ENCODE results near the gene LYZ.

LYZ gene

GRCh38 chr12:69332815-69333358, 15.3 kb upstream of the LYZ start:
- TF ChIP-seq GATA3 (IDR thresholded peaks at IDR 0.05; ENCODE audit: low read depth, low read length): no peak
- no peak for TF ChIP-seq GATA2 (IDR thresholded peaks at IDR 0.05; ENCODE audit: low read depth, low read length)

GRCh38 chr12:69334158-69334557, 14.0 kb upstream of the LYZ start:
- TF ChIP-seq GATA2 (IDR thresholded peaks at IDR 0.05; ENCODE audit: low read depth, low read length) (no peak), GATA3 (IDR thresholded peaks at IDR 0.05; ENCODE audit: low read depth, low read length) (no peak)

GRCh38 chr12:69337311-69338090, 10.7 kb upstream of the LYZ start:
- TF ChIP-seq GATA2 (IDR thresholded peaks at IDR 0.05; ENCODE audit: low read depth, low read length) (no peak), GATA3 (IDR thresholded peaks at IDR 0.05; ENCODE audit: low read depth, low read length) (no peak)

GRCh38 chr12:69338120-69338859, 9.9 kb upstream of the LYZ start:
- TF ChIP-seq GATA3 (IDR thresholded peaks at IDR 0.05; ENCODE audit: low read depth, low read length) (no peak), GATA2 (IDR thresholded peaks at IDR 0.05; ENCODE audit: low read depth, low read length) (no peak)

- no peak for TF ChIP-seq GATA2 (IDR thresholded peaks at IDR 0.05; ENCODE audit: low read depth, low read length)
- TF ChIP-seq GATA3 (IDR thresholded peaks at IDR 0.05; ENCODE audit: low read depth, low read length): no peak
Measured at GRCh38 chr12:69338936-69339335, 9.2 kb upstream of the LYZ start.

- TF ChIP-seq GATA3 (IDR thresholded peaks at IDR 0.05; ENCODE audit: low read depth, low read length) (no peak), GATA2 (IDR thresholded peaks at IDR 0.05; ENCODE audit: low read depth, low read length) (no peak)
Measured at GRCh38 chr12:69339999-69340398, 8.2 kb upstream of the LYZ start.

GRCh38 chr12:69341328-69341727, 6.9 kb upstream of the LYZ start:
- TF ChIP-seq GATA2 (IDR thresholded peaks at IDR 0.05; ENCODE audit: low read depth, low read length) (no peak), GATA3 (IDR thresholded peaks at IDR 0.05; ENCODE audit: low read depth, low read length) (no peak)

- TF ChIP-seq GATA2 (IDR thresholded peaks at IDR 0.05; ENCODE audit: low read depth, low read length) (no peak), GATA3 (IDR thresholded peaks at IDR 0.05; ENCODE audit: low read depth, low read length) (no peak)
Measured at GRCh38 chr12:69342421-69342820, 5.8 kb upstream of the LYZ start.

- TF ChIP-seq GATA2 (IDR thresholded peaks at IDR 0.05; ENCODE audit: low read depth, low read length): no peak
- no peak for TF ChIP-seq GATA3 (IDR thresholded peaks at IDR 0.05; ENCODE audit: low read depth, low read length)
Measured at GRCh38 chr12:69343357-69343756, 4.8 kb upstream of the LYZ start.

- no peak for TF ChIP-seq GATA3 (IDR thresholded peaks at IDR 0.05; ENCODE audit: low read depth, low read length)
- TF ChIP-seq GATA2 (IDR thresholded peaks at IDR 0.05; ENCODE audit: low read depth, low read length): no peak
Measured at GRCh38 chr12:69343885-69344612, 4.1 kb upstream of the LYZ start.

- TF ChIP-seq GATA2 (IDR thresholded peaks at IDR 0.05; ENCODE audit: low read depth, low read length) (no peak), GATA3 (IDR thresholded peaks at IDR 0.05; ENCODE audit: low read depth, low read length) (no peak)
Measured at GRCh38 chr12:69345077-69345476, 3.1 kb upstream of the LYZ start.

- TF ChIP-seq GATA2 (IDR thresholded peaks at IDR 0.05; ENCODE audit: low read depth, low read length) (no peak), GATA3 (IDR thresholded peaks at IDR 0.05; ENCODE audit: low read depth, low read length) (no peak)
Measured at GRCh38 chr12:69345742-69346141, 2.4 kb upstream of the LYZ start.

GRCh38 chr12:69350002-69350626, 1.9 kb downstream of the LYZ start:
- TF ChIP-seq GATA2 (IDR thresholded peaks at IDR 0.05; ENCODE audit: low read depth, low read length) (no peak), GATA3 (IDR thresholded peaks at IDR 0.05; ENCODE audit: low read depth, low read length) (no peak)

GRCh38 chr12:69350777-69351176, 2.6 kb downstream of the LYZ start:
- no peak for TF ChIP-seq GATA2 (IDR thresholded peaks at IDR 0.05; ENCODE audit: low read depth, low read length)
- TF ChIP-seq GATA3 (IDR thresholded peaks at IDR 0.05; ENCODE audit: low read depth, low read length): no peak

Data from SH-SY5Y (cell line).